Liver (tissue), 3 donors: Measurements from ENCODE around the gene KPNA4.

Source experiments
- CTCF ChIP-seq: fragments of 150-350 bp; IDR thresholded peaks from 2 replicates; pipeline ENCODE4 v1.5.1; 2017; ENCODE audit warnings: improper control_type of control experiment, low read depth, low read length; ENCODE audit not compliant: missing input control
- HNF4G ChIP-seq: IDR thresholded peaks from 2 replicates; pipeline ENCODE4 v1.6.1; 2016; ENCODE audit warnings: antibody characterized with exemption
- JUND ChIP-seq, 2 donors: IDR thresholded peaks; 2 replicates each; pipeline ENCODE4 v1.6.1; 2016; ENCODE audit warnings: antibody characterized with exemption in 2 of 2
- donor health status: healthy.
- donor health status: healthy.

GRCh38 chr3:160458151-160458550 lies 107.2 kb downstream of the KPNA4 start:
- TF ChIP-seq JUND (IDR thresholded peaks at IDR 0.05), result no peak
- no peak for TF ChIP-seq CTCF
- no peak for TF ChIP-seq HNF4G
